HL-60 (cell line): ENCODE measurements around the gene PIR.

Experiments
- DNase-seq, 2 experiments: peaks; one replicate each; pipeline ENCODE4 v3.0.0-alpha.2; 2010 to 2020; ENCODE audit warnings: low read depth in 1 of 2, low spot score in 1 of 2
- H3K27ac ChIP-seq: fragments of 250-450 bp; sonication (Bioruptor Pico); replicated peaks from 2 replicates; pipeline ENCODE4 v1.5.1; 2020; ENCODE audit warnings: mild to moderate bottlenecking, moderate library complexity
- H3K27me3 ChIP-seq: fragments of 250-450 bp; sonication (Bioruptor Pico); 2 replicates; pipeline ENCODE4 v1.5.1; 2021; ENCODE audit warnings: mild to moderate bottlenecking, moderate library complexity; ENCODE audit not compliant: insufficient read depth, poor library complexity, severe bottlenecking
- H3K4me3 ChIP-seq: replicated peaks from 2 replicates; pipeline ENCODE4 v1.5.1; 2011; ENCODE audit warnings: mild to moderate bottlenecking, control low read depth, low read length; ENCODE audit not compliant: insufficient read depth
- GABPA ChIP-seq: IDR thresholded peaks from 2 replicates; pipeline ENCODE4 v1.6.1; 2012; ENCODE audit warnings: low read depth
- POLR2AphosphoS5 ChIP-seq: IDR thresholded peaks from 2 replicates; pipeline ENCODE4 v1.6.1; 2012; ENCODE audit warnings: low read depth
- SPI1 ChIP-seq: IDR thresholded peaks from 2 replicates; pipeline ENCODE4 v1.6.1; 2012; ENCODE audit warnings: low read depth, mild to moderate bottlenecking, borderline replicate concordance
- TF ChIP-seq, protein P1 (sequence below): IDR thresholded peaks from 2 replicates; pipeline ENCODE4 v1.6.1; 2012; ENCODE audit warnings: low read depth; ENCODE audit not compliant: insufficient replicate concordance
- TF ChIP-seq, protein P2 (sequence below): IDR thresholded peaks from one replicate; pipeline ENCODE4 v1.5.1; 2011; ENCODE audit warnings: low read length, control low read depth, inconsistent platforms; ENCODE audit not compliant: insufficient read depth

PIR gene

DNA sequence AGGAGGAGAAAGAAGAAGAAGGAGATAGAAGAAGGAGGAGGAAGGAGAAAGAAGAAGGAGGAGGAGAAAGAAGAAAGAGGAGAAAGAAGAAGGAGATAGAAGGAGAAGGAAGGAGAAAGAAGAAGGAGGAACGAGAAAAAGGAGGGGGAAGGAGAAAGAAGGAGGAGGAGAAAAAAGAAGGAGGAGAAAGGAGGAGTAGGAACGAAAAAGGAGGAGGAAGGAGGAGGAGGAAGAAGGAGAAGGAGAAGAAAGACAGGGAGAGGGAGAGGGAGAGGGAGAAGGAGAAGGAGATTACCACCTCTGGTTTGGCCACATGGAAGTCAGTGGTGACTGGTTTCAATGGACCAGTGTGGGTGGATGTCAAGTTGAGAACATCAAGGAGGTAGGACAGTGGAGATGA, 58.9 kb downstream of the PIR start:
- Histone ChIP-seq H3K4me3 (no peak overlapping the region), H3K27me3 (no peaks in the 10 kb centered on the region), H3K27ac (no peak overlapping the region)
- TF ChIP-seq SPI1, result no peak
- TF ChIP-seq, protein P1, sequence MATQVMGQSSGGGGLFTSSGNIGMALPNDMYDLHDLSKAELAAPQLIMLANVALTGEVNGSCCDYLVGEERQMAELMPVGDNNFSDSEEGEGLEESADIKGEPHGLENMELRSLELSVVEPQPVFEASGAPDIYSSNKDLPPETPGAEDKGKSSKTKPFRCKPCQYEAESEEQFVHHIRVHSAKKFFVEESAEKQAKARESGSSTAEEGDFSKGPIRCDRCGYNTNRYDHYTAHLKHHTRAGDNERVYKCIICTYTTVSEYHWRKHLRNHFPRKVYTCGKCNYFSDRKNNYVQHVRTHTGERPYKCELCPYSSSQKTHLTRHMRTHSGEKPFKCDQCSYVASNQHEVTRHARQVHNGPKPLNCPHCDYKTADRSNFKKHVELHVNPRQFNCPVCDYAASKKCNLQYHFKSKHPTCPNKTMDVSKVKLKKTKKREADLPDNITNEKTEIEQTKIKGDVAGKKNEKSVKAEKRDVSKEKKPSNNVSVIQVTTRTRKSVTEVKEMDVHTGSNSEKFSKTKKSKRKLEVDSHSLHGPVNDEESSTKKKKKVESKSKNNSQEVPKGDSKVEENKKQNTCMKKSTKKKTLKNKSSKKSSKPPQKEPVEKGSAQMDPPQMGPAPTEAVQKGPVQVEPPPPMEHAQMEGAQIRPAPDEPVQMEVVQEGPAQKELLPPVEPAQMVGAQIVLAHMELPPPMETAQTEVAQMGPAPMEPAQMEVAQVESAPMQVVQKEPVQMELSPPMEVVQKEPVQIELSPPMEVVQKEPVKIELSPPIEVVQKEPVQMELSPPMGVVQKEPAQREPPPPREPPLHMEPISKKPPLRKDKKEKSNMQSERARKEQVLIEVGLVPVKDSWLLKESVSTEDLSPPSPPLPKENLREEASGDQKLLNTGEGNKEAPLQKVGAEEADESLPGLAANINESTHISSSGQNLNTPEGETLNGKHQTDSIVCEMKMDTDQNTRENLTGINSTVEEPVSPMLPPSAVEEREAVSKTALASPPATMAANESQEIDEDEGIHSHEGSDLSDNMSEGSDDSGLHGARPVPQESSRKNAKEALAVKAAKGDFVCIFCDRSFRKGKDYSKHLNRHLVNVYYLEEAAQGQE, result no peak
- TF ChIP-seq, protein P2, sequence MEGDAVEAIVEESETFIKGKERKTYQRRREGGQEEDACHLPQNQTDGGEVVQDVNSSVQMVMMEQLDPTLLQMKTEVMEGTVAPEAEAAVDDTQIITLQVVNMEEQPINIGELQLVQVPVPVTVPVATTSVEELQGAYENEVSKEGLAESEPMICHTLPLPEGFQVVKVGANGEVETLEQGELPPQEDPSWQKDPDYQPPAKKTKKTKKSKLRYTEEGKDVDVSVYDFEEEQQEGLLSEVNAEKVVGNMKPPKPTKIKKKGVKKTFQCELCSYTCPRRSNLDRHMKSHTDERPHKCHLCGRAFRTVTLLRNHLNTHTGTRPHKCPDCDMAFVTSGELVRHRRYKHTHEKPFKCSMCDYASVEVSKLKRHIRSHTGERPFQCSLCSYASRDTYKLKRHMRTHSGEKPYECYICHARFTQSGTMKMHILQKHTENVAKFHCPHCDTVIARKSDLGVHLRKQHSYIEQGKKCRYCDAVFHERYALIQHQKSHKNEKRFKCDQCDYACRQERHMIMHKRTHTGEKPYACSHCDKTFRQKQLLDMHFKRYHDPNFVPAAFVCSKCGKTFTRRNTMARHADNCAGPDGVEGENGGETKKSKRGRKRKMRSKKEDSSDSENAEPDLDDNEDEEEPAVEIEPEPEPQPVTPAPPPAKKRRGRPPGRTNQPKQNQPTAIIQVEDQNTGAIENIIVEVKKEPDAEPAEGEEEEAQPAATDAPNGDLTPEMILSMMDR, result no peak
- TF ChIP-seq POLR2AphosphoS5, result no peak
- TF ChIP-seq GABPA, result no peak
- DNase-seq, result no peak

- H3K27me3 ChIP-seq, result no peaks in the 10 kb centered on the region
- no peak overlapping the region for H3K4me3 ChIP-seq
- no peak for DNase-seq
- no peak overlapping the region for H3K27ac ChIP-seq
- TF ChIP-seq GABPA (no peak), POLR2AphosphoS5 (no peak), SPI1 (no peak)
- TF ChIP-seq, protein P1, result no peak
- TF ChIP-seq, protein P2, result no peak
Measured at GRCh38 chrX:15430584-15430983, 62.5 kb downstream of the PIR start.

DNA sequence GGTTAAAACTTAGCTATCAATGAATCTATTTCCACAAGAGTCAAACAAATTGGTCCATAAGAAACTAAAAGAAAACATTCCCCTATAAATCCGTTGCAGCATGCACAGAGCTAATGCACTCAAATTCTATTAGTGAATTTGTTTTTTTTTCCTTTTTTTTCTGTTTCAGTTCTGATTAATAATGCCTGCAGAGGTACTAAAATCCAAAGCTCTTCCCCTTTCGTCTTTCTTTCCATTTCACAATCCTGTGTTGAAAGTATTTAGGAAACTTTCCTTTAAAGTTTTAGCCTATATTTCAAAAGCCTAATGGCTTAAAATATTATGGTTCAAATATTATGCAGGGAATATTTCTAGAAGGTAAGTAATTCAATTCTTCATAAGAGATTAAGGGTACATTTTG, 63.1 kb downstream of the PIR start:
- Histone ChIP-seq H3K27ac (no peak overlapping the region), H3K27me3 (no peaks in the 10 kb centered on the region), H3K4me3 (no peak overlapping the region)
- no peak for TF ChIP-seq SPI1
- TF ChIP-seq, protein P1, result no peak
- TF ChIP-seq GABPA, result no peak
- TF ChIP-seq POLR2AphosphoS5, result no peak
- TF ChIP-seq, protein P2, result no peak
- no peak for DNase-seq
